Coronary artery (tissue), 2 donors: Measurements from ENCODE around the gene STAC2.
"Not testable (repeated sequence)": the region's sequence is repeated elsewhere in the genome, so short reads cannot be mapped to it uniquely, and the experiment has no call there.

Experiments
- DNase-seq: peaks from one replicate; pipeline ENCODE4 v3.0.0-alpha.2; 2017; ENCODE audit warnings: low spot score
- H3K27ac ChIP-seq, 2 donors: fragments of 200-600 bp; sonication (generic); one replicate each; pipeline ENCODE4 v1.5.1; 2016 to 2019
- H3K4me3 ChIP-seq: fragments of 200-600 bp; sonication (generic); 2 replicates; pipeline ENCODE4 v1.5.1; 2016; ENCODE audit warnings: mild to moderate bottlenecking, moderate library complexity
- TF ChIP-seq, protein P1 (sequence below): fragments of 200-600 bp; sonication (generic); IDR thresholded peaks from one replicate; pipeline ENCODE4 v1.5.1; 2019; ENCODE audit warnings: antibody characterized with exemption

The STAC2 gene

DNA sequence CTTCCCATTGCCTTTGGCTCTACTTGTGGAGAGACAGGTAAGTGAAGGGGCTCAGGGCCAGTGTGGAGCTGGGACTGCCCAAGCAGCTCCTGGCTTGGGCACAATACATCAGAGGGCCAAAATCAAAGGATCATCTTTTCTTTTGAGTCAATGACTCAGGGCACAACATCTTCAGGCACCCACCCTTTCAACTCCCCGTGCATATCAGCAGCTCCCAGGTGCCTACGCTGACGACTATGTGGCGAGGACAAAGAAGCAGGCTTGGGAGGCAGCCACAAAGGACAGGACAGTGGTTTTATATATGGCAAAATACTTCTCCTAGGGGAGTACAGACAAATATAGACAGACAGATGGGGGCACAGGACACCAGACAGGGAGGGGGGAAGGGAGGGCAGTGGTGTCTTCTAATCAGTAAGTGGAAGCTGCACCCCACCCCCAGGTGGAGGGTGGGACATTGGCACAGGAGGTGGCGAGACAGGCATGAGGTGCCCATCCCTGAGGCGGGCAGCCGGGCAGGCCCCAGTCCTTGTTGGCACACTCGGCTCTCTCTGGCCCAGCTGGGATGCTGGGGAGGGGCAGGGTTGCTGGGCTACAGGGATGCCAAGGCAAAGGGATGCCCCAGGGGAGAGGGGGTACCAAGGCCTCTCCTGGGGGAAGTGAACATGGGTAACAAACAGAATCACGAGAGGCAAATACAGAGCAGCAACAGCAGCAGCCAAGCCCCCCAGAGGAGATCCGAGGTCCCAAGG is 52.0 kb downstream of the STAC2 start:
- DNase-seq = no peak
- TF ChIP-seq, protein P1, sequence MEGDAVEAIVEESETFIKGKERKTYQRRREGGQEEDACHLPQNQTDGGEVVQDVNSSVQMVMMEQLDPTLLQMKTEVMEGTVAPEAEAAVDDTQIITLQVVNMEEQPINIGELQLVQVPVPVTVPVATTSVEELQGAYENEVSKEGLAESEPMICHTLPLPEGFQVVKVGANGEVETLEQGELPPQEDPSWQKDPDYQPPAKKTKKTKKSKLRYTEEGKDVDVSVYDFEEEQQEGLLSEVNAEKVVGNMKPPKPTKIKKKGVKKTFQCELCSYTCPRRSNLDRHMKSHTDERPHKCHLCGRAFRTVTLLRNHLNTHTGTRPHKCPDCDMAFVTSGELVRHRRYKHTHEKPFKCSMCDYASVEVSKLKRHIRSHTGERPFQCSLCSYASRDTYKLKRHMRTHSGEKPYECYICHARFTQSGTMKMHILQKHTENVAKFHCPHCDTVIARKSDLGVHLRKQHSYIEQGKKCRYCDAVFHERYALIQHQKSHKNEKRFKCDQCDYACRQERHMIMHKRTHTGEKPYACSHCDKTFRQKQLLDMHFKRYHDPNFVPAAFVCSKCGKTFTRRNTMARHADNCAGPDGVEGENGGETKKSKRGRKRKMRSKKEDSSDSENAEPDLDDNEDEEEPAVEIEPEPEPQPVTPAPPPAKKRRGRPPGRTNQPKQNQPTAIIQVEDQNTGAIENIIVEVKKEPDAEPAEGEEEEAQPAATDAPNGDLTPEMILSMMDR = no peak
- H3K4me3 ChIP-seq = no peak overlapping the region
- H3K27ac ChIP-seq = no peak overlapping the region

DNA sequence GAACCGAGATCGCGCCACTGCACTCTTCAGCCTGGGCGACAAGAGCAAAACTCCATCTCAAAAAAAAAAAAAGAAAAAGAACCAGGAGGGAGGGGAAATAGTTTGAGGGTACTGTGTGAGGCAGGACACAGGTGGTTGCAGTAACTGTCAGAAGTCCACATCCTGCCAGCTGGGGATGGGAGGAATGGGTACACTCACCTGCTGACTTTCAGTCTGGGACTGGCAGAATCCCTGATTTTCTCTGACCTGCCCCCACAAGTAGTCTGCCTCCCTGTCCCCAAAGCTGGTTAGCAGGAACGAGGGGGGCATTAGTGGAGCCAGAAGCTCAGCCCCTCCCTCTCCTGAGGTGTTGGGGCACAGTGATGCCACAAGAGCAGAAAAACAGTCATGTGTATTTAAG is 52.7 kb downstream of the STAC2 start:
- TF ChIP-seq, protein P1 = no peak
- DNase-seq = no peak
- Histone ChIP-seq H3K4me3 (no peak overlapping the region), H3K27ac (no peak overlapping the region)

DNA sequence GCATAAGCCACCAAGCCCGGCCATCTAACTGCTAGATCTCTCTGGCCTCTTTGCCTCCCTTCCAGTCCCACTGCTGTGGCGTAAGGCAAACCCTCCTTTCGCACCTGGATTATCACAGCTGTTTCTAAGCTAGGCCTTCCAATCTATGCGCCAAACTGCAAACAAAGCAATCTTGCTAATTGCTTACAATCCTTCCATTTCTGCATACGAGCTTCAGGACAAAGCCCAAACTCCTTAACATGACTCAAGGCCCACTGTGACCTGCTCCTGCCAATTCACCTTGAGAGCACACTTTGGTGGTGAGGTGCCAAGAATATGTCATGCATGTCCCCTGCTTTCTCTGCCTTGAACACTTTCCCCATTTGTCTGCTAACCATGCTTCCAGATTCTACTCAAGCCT is 53.8 kb downstream of the STAC2 start:
- DNase-seq = no peak
- TF ChIP-seq, protein P1 = no peak
- Histone ChIP-seq H3K27ac (no peak overlapping the region), H3K4me3 (no peak overlapping the region)

DNA sequence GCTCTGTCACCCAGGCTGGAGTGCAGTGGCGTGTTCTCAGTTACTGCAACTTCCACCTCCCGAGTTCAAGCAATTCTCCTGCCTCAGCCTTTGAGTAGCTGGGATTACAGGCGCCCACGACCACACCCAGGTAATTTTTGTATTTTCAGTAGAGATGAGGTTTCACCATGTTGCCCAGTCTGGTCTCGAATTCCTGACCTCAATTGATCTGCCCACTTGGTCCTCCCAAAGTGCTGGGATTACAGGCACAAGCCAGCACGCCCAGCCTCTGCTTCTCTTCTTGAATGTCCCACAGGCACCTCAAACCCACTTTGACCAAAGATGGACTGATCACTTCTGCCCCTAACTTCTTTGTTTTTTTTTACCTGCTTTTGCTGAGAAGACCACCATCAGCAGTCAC is 55.2 kb downstream of the STAC2 start:
- H3K27ac ChIP-seq = no peak overlapping the region
- TF ChIP-seq, protein P1 = no peak
- DNase-seq = no peak
- H3K4me3 ChIP-seq = no peak overlapping the region

DNA sequence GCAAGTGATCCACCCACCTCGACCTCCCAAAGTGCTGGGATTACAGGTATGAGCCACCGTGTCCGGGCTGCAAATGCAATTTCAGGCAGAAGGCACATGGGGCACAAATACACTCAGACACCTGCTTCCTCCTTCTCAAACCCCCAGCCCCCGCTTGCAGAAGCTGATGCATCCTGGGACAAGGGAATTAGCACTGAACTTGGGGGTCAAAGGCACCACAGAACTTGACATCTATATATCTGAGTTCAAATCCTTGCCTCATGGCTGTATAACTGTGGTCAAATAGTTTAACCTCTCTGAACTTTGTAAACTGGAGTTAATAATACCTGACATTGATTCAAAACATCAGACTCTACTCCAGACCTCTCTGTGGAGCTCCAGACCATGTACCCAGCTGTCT is 55.6 kb downstream of the STAC2 start:
- TF ChIP-seq, protein P1 = no peak
- no peak for DNase-seq
- Histone ChIP-seq H3K27ac (no peak overlapping the region), H3K4me3 (no peak overlapping the region)

DNA sequence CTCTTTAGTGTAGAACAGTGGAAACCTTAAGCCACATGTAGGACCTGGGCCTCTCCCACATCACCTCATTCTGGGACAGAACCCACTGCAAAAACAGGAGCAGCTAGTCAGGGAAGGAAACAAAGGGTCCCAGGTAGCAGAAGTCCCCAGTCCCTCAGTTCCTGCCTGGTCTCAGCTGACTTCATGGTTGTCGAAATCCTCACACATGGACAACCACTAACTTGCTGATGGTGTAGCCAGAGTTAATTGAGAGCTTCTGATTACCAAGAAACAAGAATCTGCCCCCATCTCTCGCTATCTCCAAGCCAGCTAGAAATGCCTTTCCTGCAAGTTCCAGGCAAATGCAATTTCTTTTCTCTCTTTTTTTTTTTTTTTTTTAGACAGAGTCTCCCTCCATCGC is 56.2 kb downstream of the STAC2 start:
- DNase-seq = no peak
- H3K27ac ChIP-seq = no peak overlapping the region
- H3K4me3 ChIP-seq = no peak overlapping the region
- TF ChIP-seq, protein P1 = no peak

DNA sequence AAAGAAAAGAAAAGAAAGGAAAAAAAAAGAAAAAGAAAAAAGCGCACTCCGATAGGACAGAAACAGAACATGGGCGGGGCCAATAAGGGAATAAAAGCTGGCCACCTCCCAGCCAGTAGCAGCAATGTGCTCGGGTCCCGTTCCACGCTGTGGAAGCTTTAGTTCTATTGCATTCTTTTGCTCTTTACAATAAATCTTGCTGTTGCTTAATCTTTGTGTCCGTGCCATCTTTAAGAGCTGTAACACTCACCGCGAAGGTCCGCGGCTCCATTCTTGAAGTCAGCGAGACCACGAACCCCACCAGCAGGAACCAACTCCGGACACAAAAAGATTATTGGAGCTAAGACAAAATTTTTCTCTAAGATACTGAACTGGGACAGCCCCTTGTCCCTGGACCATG is 56.6 kb downstream of the STAC2 start:
- DNase-seq = no peak
- no peak overlapping the region for H3K27ac ChIP-seq
- TF ChIP-seq, protein P1 = no peak
- H3K4me3 ChIP-seq = no peak overlapping the region

DNA sequence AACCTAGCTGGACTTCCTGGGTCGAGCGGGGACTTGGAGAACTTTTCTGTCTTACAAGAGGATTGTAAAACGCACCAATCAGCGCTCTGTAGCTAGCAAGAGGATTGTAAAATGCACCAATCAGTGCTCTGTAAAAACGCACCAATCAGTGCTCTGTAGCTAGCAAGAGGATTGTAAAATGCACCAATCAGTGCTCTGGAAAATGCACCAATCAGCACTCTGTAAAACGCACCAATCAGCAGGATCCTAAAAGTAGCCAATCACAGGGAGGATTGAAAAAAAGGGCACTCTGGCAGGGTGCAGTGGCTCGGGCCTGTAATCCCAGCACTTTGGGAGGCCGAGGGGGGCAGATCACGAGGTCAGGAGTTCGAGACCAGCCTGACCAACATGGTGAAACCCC is 57.2 kb downstream of the STAC2 start:
- DNase-seq, H3K27ac ChIP-seq, H3K4me3 ChIP-seq: not testable (repeated sequence)
